Measurements from ENCODE around the gene ZSWIM1.
"Not testable (repeated sequence)": the region's sequence is repeated elsewhere in the genome, so short reads cannot be mapped to it uniquely, and the experiment has no call there.

Gene ZSWIM1

GRCh38 chr20:45897692-45898091, 16.7 kb downstream of the ZSWIM1 start:
- no peaks in the 10 kb centered on the region for H3K27me3 ChIP-seq (ENCODE audit: insufficient read depth, poor library complexity, severe bottlenecking)
- H3K4me3 ChIP-seq (replicated peaks; ENCODE audit: insufficient read depth, low read length): no peak overlapping the region
- no peak overlapping the region for H3K27ac ChIP-seq (replicated peaks)
- no peak for DNase-seq (ENCODE audit: low read depth in 1 of 2, low spot score in 1 of 2)
- TF ChIP-seq CTCF (IDR thresholded peaks at IDR 0.05; ENCODE audit: insufficient read depth, low read length) (no peak), SPI1 (IDR thresholded peaks at IDR 0.05; ENCODE audit: borderline replicate concordance, low read depth) (no peak), REST (IDR thresholded peaks at IDR 0.05; ENCODE audit: insufficient replicate concordance, low read depth) (no peak), GABPA (IDR thresholded peaks at IDR 0.05; ENCODE audit: low read depth) (no peak), POLR2AphosphoS5 (IDR thresholded peaks at IDR 0.05; ENCODE audit: low read depth) (no peak)

GRCh38 chr20:45898285-45898684, 17.3 kb downstream of the ZSWIM1 start:
- no peak for DNase-seq (ENCODE audit: low read depth in 1 of 2, low spot score in 1 of 2)
- no peak for TF ChIP-seq REST (IDR thresholded peaks at IDR 0.05; ENCODE audit: insufficient replicate concordance, low read depth)
- no peak for TF ChIP-seq SPI1 (IDR thresholded peaks at IDR 0.05; ENCODE audit: borderline replicate concordance, low read depth)
- TF ChIP-seq POLR2AphosphoS5 (IDR thresholded peaks at IDR 0.05; ENCODE audit: low read depth): no peak
- TF ChIP-seq GABPA (IDR thresholded peaks at IDR 0.05; ENCODE audit: low read depth): no peak
- TF ChIP-seq CTCF (IDR thresholded peaks at IDR 0.05; ENCODE audit: insufficient read depth, low read length): no peak
- no peak overlapping the region for H3K27ac ChIP-seq (replicated peaks)
- no peaks in the 10 kb centered on the region for H3K27me3 ChIP-seq (ENCODE audit: insufficient read depth, poor library complexity, severe bottlenecking)
- no peak overlapping the region for H3K4me3 ChIP-seq (replicated peaks; ENCODE audit: insufficient read depth, low read length)

GRCh38 chr20:45899046-45899835, 18.2 kb downstream of the ZSWIM1 start:
- Histone ChIP-seq H3K4me3 (replicated peaks; ENCODE audit: insufficient read depth, low read length) (no peak overlapping the region), H3K27ac (replicated peaks) (no peak overlapping the region), H3K27me3 (ENCODE audit: insufficient read depth, poor library complexity, severe bottlenecking) (no peaks in the 10 kb centered on the region)
- TF ChIP-seq GABPA (IDR thresholded peaks at IDR 0.05; ENCODE audit: low read depth) (no peak), REST (IDR thresholded peaks at IDR 0.05; ENCODE audit: insufficient replicate concordance, low read depth) (no peak), POLR2AphosphoS5 (IDR thresholded peaks at IDR 0.05; ENCODE audit: low read depth) (no peak)
- DNase-seq (ENCODE audit: low read depth in 1 of 2, low spot score in 1 of 2): no peak

- not testable (repeated sequence) for H3K27ac ChIP-seq (replicated peaks); H3K4me3 ChIP-seq (replicated peaks; ENCODE audit: insufficient read depth, low read length); H3K27me3 ChIP-seq (ENCODE audit: insufficient read depth, poor library complexity, severe bottlenecking); DNase-seq (ENCODE audit: low read depth in 1 of 2, low spot score in 1 of 2)
Observed at GRCh38 chr20:45901332-45901731, 20.3 kb downstream of the ZSWIM1 start.

Data from HL-60 (cell line).